ENCODE measurements around the gene RALA.
A peak's percentile ranks its signal among the peaks of the same experiment; 100 is the strongest.
"Not testable (repeated sequence)": the region's sequence is repeated elsewhere in the genome, so short reads cannot be mapped to it uniquely, and the experiment has no call there.

Gene RALA

GRCh38 chr7:39686261-39686924 is 63.0 kb downstream of the RALA start:
- no peak for DNase-seq (ENCODE audit: low spot score)

- no peak for DNase-seq (ENCODE audit: low spot score)
Measured at GRCh38 chr7:39688611-39689480, 65.5 kb downstream of the RALA start.

- no peak for DNase-seq (ENCODE audit: low spot score)
Measured at GRCh38 chr7:39691821-39692220, 68.4 kb downstream of the RALA start.

GRCh38 chr7:39693086-39693485 is 69.7 kb downstream of the RALA start:
- not testable (repeated sequence) for DNase-seq (ENCODE audit: low spot score)

GRCh38 chr7:39693812-39694211 is 70.4 kb downstream of the RALA start:
- DNase-seq (ENCODE audit: low spot score) = no peak

GRCh38 chr7:39695852-39696586 is 72.6 kb downstream of the RALA start:
- no peak for DNase-seq (ENCODE audit: low spot score)

- DNase-seq (ENCODE audit: low spot score) = no peak
Measured at GRCh38 chr7:39696631-39697030, 73.3 kb downstream of the RALA start.

GRCh38 chr7:39697483-39697882 is 74.1 kb downstream of the RALA start:
- DNase-seq (ENCODE audit: low spot score) = no peak

GRCh38 chr7:39700165-39700564 is 76.8 kb downstream of the RALA start:
- DNase-seq (ENCODE audit: low spot score) = no peak

- DNase-seq (ENCODE audit: low spot score) = no peak
Measured at GRCh38 chr7:39700932-39701331, 77.6 kb downstream of the RALA start.

GRCh38 chr7:39702133-39702532 is 78.8 kb downstream of the RALA start:
- DNase-seq (ENCODE audit: low spot score) = no peak

- DNase-seq (ENCODE audit: low spot score) = no peak
Measured at GRCh38 chr7:39703144-39703543, 79.8 kb downstream of the RALA start.

GRCh38 chr7:39709029-39709428 is 85.7 kb downstream of the RALA start:
- DNase-seq (ENCODE audit: low spot score) = no peak

GRCh38 chr7:39709768-39710311 is 86.5 kb downstream of the RALA start:
- DNase-seq (ENCODE audit: low spot score) = peak; percentile 55

GRCh38 chr7:39712751-39713150 is 89.4 kb downstream of the RALA start:
- no peak for DNase-seq (ENCODE audit: low spot score)

- DNase-seq (ENCODE audit: low spot score) = no peak
Measured at GRCh38 chr7:39714447-39715091, 91.2 kb downstream of the RALA start.

GRCh38 chr7:39720586-39720985 is 97.2 kb downstream of the RALA start:
- no peak for DNase-seq (ENCODE audit: low spot score)

- DNase-seq (ENCODE audit: low spot score) = no peak
Measured at GRCh38 chr7:39721345-39721744, 98.0 kb downstream of the RALA start.

GRCh38 chr7:39721919-39722597 is 98.7 kb downstream of the RALA start:
- no peak for DNase-seq (ENCODE audit: low spot score)

GRCh38 chr7:39727231-39728012 is 104.0 kb downstream of the RALA start:
- no peak for DNase-seq (ENCODE audit: low spot score)
